Keratinocyte (primary cell): Measurements from ENCODE around the gene BANP.
"Not testable (repeated sequence)": the region's sequence is repeated elsewhere in the genome, so short reads cannot be mapped to it uniquely, and the experiment has no call there.

Experiments
- CTCF ChIP-seq, 3 experiments: IDR thresholded peaks in 1 of 3; conservative IDR thresholded peaks in 1 of 3; optimal IDR thresholded peaks in 1 of 3; 2 replicates in 2 of 3; 3 replicates in 1 of 3; pipeline versions ENCODE3 to v1.5.1; 2011; ENCODE audit warnings: low read length in 3 of 3, mild to moderate bottlenecking in 3 of 3, moderate library complexity in 2 of 3, control low read depth in 1 of 3, inconsistent platforms in 1 of 3; ENCODE audit not compliant: insufficient read depth in 2 of 3; ENCODE audit errors: extremely low read depth in 1 of 3
- EZH2 ChIP-seq: IDR thresholded peaks from one replicate; pipeline ENCODE4 v1.6.1; 2012; ENCODE audit warnings: inconsistent platforms, mild to moderate bottlenecking, low read length, moderate library complexity

GRCh38 chr16:88091972-88092302 lies 140.7 kb downstream of the BANP start:
- not testable (repeated sequence) for TF ChIP-seq CTCF (optimal IDR thresholded peaks at IDR 0.05 in 1 of 3, IDR thresholded peaks at IDR 0.05 in 1 of 3, conservative IDR thresholded peaks at IDR 0.05 in 1 of 3; ENCODE audit: extremely low read depth in 1 of 3, insufficient read depth in 2 of 3, low read length in 3 of 3); EZH2
